ENCODE measurements around the gene SV2A.
"Not testable (repeated sequence)": the region's sequence is repeated elsewhere in the genome, so short reads cannot be mapped to it uniquely, and the experiment has no call there.

SV2A gene

DNA sequence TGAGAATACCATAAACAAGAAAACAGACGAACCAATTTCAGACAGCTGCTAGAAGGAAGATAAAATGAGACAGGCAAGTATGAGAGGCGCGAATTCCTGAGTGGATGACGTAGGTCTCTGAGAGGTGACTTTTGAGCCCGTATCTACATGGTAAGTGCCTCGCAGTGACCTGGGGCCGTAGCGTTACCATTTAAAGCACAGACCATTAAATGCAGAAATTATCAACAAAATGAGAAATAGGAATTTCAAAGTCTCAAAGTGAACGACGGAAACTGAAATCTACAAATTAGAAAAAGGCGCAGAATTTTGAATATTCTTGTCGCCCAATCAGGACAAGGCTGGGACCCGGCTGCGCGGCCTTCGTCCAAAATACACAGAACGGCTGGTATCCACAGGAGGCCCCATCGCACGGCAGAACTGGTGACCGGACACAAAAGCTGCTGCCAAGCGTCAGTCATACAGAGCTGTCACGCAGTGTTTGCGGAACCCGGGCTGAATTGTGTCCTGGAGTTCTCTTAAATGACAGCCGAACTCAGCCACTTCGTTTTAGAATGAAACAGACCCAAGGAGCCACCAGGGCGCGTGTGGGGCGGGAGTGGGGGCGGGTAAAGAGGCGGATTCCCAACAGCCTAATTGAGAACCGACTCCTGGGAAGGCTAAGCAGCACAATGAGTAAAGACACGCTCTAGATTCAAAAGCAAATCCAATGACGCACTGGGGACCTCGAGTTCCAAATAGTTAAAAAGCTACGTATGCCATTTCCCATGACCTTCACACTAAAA, 32.1 kb downstream of the SV2A start:
- peak; percentile 85 for DNase-seq

DNA sequence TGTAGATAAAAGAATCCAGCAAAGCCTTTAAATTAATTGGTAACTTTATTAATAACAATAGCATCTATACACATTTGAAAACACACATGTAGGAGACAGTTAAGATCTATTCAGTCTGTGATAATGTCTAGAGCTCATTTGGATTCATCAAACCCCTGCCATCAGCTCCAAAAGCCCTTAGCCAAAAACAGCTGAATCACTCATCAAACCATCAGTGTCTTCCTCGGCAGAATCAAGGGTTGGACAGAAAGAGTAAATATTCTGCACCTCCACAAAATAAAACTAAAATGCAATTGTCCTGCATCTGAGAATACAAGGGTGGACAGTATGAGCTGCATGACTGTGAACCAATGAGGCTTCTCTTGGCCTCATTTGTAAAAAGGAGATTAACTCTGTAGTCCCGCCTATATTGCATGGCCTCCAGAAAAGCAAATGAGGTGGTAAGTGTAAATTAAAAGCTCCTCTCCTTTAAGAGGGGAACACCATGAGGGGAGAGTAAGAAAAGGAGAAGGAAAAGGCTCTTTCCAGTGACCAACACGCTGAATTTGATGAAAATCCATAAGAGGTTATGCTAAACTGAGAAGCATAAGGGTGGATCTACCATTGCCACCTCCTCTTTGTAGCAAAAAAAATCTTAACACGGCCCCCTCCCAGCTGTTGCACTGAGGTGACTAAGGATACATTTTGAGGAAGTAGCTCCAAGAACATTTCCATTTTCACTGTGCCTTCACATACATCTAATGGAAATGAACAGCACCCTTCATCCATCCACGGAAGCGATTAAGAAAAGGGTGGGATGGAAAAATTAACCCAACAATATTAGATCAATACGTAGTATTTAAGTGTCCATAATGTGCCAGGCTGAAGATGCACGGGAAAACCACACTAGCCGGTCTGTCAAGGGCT, 33.0 kb downstream of the SV2A start:
- peak; percentile 51 for DNase-seq

DNA sequence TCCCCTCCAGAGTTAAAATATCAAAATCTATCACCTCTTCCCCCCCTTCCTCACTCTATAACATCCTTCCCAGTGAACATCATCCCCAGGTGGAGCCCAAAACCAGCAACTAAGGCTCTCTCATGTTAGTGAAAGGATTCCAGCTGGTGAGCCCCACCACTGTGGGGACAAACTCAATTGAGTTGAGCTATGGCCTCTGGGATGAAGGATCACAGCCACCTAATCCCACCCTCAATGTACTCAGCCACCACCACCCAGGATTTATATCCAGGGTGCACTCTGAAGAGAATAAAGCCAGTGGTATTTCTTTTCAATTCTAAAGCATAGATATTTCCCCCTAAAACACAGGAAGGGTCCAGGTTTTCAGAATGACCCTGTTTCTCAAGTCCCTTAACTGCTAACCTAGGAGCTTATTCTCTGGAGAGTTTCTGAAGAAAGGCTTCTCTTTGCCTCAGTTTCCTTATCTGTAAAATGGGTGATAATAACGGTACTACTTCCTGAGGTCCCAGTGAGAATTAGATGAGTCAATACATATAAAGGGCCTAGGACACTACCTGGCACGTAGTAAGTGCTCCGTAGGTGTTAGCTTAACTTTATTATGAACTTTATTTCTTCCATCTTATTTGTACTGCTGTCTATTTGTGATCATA, 33.9 kb downstream of the SV2A start:
- DNase-seq: no peak

DNA sequence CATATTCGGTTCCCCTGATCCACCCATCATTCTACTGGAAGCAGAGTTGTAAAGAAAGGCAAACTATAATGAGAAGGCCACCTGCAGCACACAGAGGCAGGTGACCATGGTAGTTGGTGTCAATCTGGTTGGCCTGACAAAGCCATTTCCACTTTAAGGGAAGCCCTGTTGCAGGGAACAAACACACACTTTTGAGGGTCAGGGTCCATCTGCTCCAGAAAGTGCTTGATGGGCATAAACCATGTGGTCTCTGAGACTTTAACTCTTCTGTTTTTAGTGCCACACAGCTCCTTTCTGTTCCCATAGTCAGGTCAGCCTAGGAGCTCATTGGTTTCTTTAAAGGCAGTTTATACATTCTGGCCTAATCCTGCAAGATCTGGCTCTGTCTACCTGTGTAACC, 35.8 kb downstream of the SV2A start:
- no peak for DNase-seq

DNA sequence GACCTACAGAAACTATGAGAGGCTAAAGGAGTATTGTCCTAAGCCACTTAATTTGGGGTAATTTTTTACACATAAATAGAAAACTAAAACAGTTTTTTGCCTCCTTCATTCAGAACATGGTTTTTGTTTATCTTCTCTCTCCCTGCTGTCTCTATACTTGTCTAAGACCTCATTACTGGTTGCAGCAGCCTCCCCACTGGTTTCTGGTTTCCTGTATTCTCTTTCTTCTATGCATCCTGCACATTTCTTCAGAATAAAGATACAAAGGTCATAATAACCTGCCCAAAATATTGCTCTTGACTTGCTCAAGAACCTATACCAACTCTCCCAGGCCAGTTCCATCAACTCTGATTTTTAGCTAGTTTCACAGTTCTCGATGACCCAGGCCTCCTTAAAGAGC, 38.1 kb downstream of the SV2A start:
- DNase-seq: no peak

DNA sequence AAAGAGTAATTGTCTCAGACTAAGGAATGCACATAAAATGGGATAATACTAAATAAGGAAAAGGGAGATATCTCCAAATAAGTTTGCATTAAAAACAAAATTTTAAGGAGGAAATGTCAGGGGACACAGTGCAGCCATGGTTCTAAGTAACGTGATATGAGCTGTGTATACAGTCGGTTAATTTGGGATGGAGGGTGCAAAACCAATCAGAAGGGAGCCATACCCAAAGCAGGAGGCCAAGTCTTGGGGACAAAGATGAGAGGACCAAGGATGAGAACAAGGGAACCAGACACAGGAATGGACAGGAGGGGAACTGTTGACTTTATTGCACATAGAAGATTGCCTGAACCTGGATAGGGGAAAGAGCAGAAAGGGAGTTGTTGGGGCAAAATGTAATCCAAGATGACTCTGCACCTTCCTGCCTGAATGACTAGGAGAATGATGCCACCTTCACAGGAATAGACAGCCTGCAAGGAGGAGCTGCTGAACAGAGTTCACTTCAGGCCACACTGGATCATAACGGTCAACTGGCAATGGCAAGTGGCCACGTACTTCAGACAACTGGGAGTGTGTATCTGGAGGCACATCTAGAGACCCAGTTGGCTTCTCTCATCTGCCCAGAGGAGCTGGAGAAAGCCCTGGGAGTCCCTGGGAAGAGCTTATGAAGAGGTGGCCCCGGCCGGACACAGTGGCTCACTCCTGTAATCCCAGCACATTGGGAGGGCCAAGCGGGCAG, 40.3 kb downstream of the SV2A start:
- no peak for DNase-seq

DNA sequence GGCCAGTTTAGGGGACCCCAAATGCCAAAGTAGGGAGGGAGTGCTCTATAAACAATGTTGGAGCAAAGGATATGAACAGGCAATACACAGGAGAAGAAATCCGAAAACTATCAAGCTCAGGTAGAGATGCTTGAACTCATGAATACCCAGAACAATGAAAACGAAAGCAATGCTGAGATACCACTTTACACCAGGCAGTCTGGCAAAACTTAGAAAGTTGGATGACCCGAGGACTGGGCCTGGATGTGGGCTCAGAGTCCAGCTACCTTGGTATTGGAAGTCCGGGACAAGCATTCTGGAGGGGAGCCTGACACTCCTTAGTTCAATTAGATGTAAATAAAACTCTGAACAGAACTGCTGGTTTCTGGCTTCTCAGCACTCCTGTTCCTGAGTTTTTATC, 44.6 kb downstream of the SV2A start:
- not testable (repeated sequence) for DNase-seq

DNA sequence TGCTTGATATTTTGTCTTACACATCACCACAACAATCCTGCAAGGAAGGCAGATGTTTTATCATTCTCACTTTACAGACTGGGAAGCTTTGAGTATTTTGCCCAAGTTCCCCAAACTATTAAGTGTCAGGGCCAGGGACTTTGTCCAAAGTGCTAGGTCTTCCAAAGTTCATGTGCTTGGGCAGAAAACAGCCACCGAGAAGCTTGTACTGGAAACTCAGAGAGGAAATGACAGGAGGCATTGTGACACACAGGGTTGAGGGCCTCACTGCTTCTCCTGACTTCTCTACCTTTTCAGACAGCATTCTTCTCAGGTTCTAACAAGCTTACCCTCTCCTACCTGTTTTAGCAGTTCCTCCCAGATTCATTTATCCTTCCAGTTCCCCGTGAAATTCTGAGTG, 50.8 kb downstream of the SV2A start:
- DNase-seq: not testable (repeated sequence)

DNA sequence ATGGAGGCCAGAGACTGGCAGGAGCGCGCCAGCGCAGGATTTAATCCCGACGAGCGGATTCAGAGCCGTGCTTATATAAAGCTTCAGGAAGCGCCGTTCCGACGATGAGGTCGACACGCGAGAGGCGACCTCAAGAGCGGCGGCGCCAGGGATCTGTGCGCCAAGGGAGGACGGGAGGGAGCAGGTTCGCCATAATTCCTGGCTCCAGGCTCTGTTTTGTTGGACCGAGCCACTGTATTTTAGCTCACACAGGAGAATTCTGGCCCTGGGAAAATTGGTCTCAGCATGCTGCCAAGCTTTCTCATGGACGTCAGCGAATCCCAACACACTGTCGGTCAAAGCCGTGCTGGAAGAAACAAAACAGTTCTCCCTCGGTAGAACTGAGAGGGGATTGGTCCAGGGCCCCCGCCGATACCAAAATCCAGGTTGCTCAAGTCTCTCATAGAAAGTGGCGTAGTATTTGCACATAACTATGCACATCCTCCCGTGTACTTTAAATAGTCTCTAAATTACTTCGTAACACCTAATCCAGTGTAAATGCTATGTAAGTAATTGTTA, 56.1 kb downstream of the SV2A start:
- not testable (repeated sequence) for DNase-seq

DNA sequence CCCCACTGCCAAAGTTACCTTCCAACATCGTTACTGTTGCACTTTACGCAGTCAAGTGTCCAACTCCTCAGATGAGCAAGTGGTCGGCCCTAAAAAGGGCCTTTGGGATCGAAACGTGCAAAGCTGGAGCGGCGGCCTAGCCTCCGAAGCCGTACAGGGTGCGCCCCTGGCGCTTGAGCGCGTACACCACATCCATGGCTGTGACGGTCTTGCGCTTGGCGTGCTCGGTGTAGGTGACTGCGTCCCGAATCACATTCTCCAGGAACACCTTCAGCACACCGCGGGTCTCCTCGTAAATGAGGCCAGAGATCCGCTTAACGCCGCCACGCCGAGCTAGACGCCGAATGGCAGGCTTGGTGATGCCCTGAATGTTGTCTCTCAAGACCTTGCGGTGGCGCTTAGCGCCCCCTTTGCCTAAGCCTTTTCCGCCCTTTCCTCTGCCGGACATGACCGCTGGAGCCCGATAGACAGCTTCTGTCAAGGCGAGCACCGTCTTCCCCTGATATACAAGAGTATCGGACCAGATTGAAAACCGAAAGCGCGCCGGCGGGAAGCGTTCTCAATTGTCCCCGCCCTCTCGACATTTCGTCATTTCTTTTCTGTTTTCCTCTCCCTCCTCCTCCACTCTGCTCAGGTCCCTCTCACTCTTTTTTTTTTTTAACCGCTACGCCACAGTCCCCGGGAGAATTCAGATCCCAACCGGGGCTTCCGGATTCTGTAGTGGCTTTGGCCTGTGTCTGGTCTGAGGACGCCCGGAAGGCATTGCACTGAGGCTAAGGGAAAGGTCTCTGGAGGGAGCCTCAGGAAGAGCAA, 56.8 kb downstream of the SV2A start:
- DNase-seq: not testable (repeated sequence)

DNA sequence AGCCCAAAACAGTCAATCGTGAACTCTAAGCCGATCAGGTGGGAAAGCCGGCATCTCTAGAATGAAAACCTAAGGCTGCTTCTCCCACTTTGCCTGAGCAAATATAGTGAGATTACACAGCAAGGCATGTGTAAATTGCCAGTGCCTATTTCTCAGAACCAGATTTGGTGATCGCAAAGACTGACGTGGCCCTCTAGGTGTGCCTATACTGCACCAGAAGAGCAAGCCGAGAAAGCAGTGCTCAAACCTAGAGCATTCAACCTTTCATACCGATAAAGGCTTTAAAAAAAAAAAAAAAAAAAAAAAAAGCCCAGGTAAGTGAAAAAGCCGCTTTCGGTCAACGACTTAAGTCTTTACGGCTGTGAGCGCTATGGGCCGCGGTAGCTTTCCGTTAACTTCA, 57.4 kb downstream of the SV2A start:
- not testable (repeated sequence) for DNase-seq
